K562 (cell line): ENCODE measurements around the gene RHOF. TPM values are rescaled to one million over a fixed set of nuclear protein-coding genes. Genes with fewer than 3 reads are reported as not detected.
A peak's percentile ranks its signal among the peaks of the same experiment; 100 is the strongest.

Experiments used
- ASH1L ChIP-seq: fragments of 450-650 bp; IDR thresholded peaks from 2 replicates; pipeline ENCODE4 v1.6.1; 2018; ENCODE audit warnings: borderline replicate concordance, mild to moderate bottlenecking, low read depth; ENCODE audit not compliant: partially characterized antibody
- CSDE1 ChIP-seq, 2 experiments: fragments of 450-650 bp; IDR thresholded peaks; 2 replicates each; pipeline ENCODE4 v1.6.1; 2016; ENCODE audit warnings: mild to moderate bottlenecking in 1 of 2
- GATA2 ChIP-seq: sonication (generic); formaldehyde crosslinking; IDR thresholded peaks from 2 replicates; pipeline ENCODE4 v1.4.0; 2020; ENCODE audit warnings: mild to moderate bottlenecking, missing genetic modification reagents
- HBP1 ChIP-seq: fragments of 450-650 bp; formaldehyde crosslinking; IDR thresholded peaks from 2 replicates; pipeline ENCODE4 v1.4.0; 2022; ENCODE audit warnings: missing genetic modification characterization
- HDAC2 ChIP-seq: fragments of 450-650 bp; IDR thresholded peaks from 2 replicates; pipeline ENCODE4 v1.6.1; 2016; ENCODE audit warnings: mild to moderate bottlenecking
- HDGF ChIP-seq: fragments of 450-650 bp; IDR thresholded peaks from 2 replicates; pipeline ENCODE4 v1.6.1; 2016
- MCM7 ChIP-seq, 2 experiments: fragments of 450-650 bp; IDR thresholded peaks; 2 replicates each; pipeline ENCODE4 v1.6.1; 2016 to 2018
- MITF ChIP-seq: IDR thresholded peaks from 2 replicates; pipeline ENCODE4 v1.6.1; 2014; ENCODE audit warnings: antibody characterized with exemption
- NFYB ChIP-seq: IDR thresholded peaks from 2 replicates; pipeline ENCODE4 v1.6.1; 2011; ENCODE audit warnings: mild to moderate bottlenecking, moderate library complexity; ENCODE audit not compliant: insufficient read length; ENCODE audit errors: extremely low read depth
- PPARD ChIP-seq: fragments of 250-450 bp; sonication (Bioruptor Pico); IDR thresholded peaks from 2 replicates; pipeline ENCODE4 v1.8.0; 2022; ENCODE audit warnings: inconsistent platforms, mild to moderate bottlenecking, moderate library complexity
- PYGO2 ChIP-seq: fragments of 450-650 bp; IDR thresholded peaks from 2 replicates; pipeline ENCODE4 v1.6.1; 2016; ENCODE audit warnings: mild to moderate bottlenecking, missing genetic modification characterization, moderate library complexity, missing compliant biosample characterization
- RAD51 ChIP-seq: fragments of 450-650 bp; IDR thresholded peaks from 2 replicates; pipeline ENCODE4 v1.7.1; 2016; ENCODE audit warnings: low read depth, mild to moderate bottlenecking, borderline replicate concordance
- RFX7 ChIP-seq: fragments of 250-450 bp; sonication (Bioruptor Pico); IDR thresholded peaks from 2 replicates; pipeline ENCODE4 v1.5.1; 2021; ENCODE audit warnings: mild to moderate bottlenecking
- SIX5 ChIP-seq, 2 experiments: IDR thresholded peaks; 2 replicates each; pipeline ENCODE4 v1.6.1; 2011; ENCODE audit warnings: low read length in 2 of 2, borderline replicate concordance in 1 of 2, low read depth in 1 of 2, mild to moderate bottlenecking in 1 of 2, moderate library complexity in 1 of 2; ENCODE audit not compliant: insufficient read depth in 1 of 2
- TCF15 ChIP-seq: fragments of 250-450 bp; sonication (Bioruptor Pico); IDR thresholded peaks from 2 replicates; pipeline ENCODE4 v1.8.0; 2022; ENCODE audit warnings: moderate library complexity, mild to moderate bottlenecking, inconsistent platforms
- ZNF212 ChIP-seq: fragments of 450-650 bp; formaldehyde crosslinking; IDR thresholded peaks from 2 replicates; pipeline ENCODE4 v1.4.0; 2020; ENCODE audit warnings: mild to moderate bottlenecking
- ZNF282 ChIP-seq: sonication (generic); formaldehyde crosslinking; IDR thresholded peaks from 2 replicates; pipeline ENCODE4 v1.8.1; 2023; ENCODE audit warnings: missing genetic modification reagents
- ZNF384 ChIP-seq: IDR thresholded peaks from 2 replicates; pipeline ENCODE4 v1.6.1; 2012; ENCODE audit warnings: low read depth, low read length, improper control_type of control experiment
- ZNF609 ChIP-seq: sonication (generic); formaldehyde crosslinking; IDR thresholded peaks from 2 replicates; pipeline ENCODE4 v1.8.1; 2023; ENCODE audit warnings: missing genetic modification reagents, mild to moderate bottlenecking, borderline replicate concordance
- ZNF75A ChIP-seq: fragments of 450-650 bp; formaldehyde crosslinking; IDR thresholded peaks from 2 replicates; pipeline ENCODE4 v1.4.0; 2020; ENCODE audit warnings: mild to moderate bottlenecking
- ZSCAN32 ChIP-seq: fragments of 450-650 bp; formaldehyde crosslinking; IDR thresholded peaks from 2 replicates; pipeline ENCODE4 v1.4.0; 2020; ENCODE audit warnings: mild to moderate bottlenecking, moderate library complexity
- polyA plus RNA-seq, 8 experiments: library from polyadenylated mRNA; depleted of rRNA in 4 of 8; stranded (reverse) in 5 of 8; unstranded in 3 of 8; fragments of >200 nt; fragmentation: Nextera tagmentation in 2 of 8; fragmentation: Illumina TruSeq in 1 of 8; extraction: Ambion mirVana in 2 of 8; extraction: Trizol in 1 of 8; gene quantifications; 2 replicates each; pipeline versions ENCODE4 v1.2.1 to v1.2.3, GENCODE V29; 2011 to 2014; ENCODE audit warnings: inconsistent platforms in 1 of 8, missing spikeins in 1 of 8
- total RNA-seq, 7 experiments: library from RNA; depleted of rRNA in 6 of 7; stranded (reverse); fragments of >200 nt in 6 of 7; fragmentation: Illumina TruSeq in 2 of 7; extraction: Trizol in 2 of 7; gene quantifications; 2 replicates each; pipeline versions ENCODE4 v1.2.1 to v1.2.3, GENCODE V29; 2011 to 2021; ENCODE audit warnings: low replicate concordance in 1 of 7

The RHOF gene
- total and polyA plus RNA-seq, 9 of the 15 experiments (the other 6 are each of a cell fraction or from before 2014, with no cell fraction given) = 0.13 to 10.1 (median 4.0) TPM

- TF ChIP-seq PYGO2 (tag) (no peak), RAD51 (no peak; the same call in 1 of the 2 replicates), PPARD (no peak), RFX7 (CRISPR knock-in tag) (no peak), ZNF212 (no peak), ZNF282 (CRISPR knock-in tag) (no peak), NFYB (no peak), MCM7 (IDR thresholded peaks at IDR 0.05) (no peak), CSDE1 (IDR thresholded peaks at IDR 0.05) (no peak), GATA2 (CRISPR knock-in tag) (no peak), MITF (no peak), ZSCAN32 (no peak), HBP1 (CRISPR knock-in tag) (no peak), TCF15 (CRISPR knock-in tag) (no peak), ZNF75A (CRISPR knock-in tag) (no peak), ZNF384 (no peak), ZNF609 (no peak), HDGF (no peak), HDAC2 (0 out of 2 replicates have a peak, but pooled peaks have one; percentile 6), ASH1L (no peak), SIX5 (IDR thresholded peaks at IDR 0.05; ENCODE audit: borderline replicate concordance in 1 of 2, insufficient read depth in 1 of 2, low read depth in 1 of 2, low read length in 2 of 2) (no peak)
Observed at GRCh38 chr12:121799156-121799841, 5.8 kb upstream of the RHOF start (continued).
